ENCODE data around the gene MRPL34.

The MRPL34 gene

GRCh38 chr19:17305517-17306284 lies at the start of gene MRPL34:
Gene MRPL34, plus strand, starts transcription at chr19:17305872. Its CDS starts 21 bp downstream, at chr19:17305893.
- Histone ChIP-seq H3K36me3 (ENCODE audit: control insufficient read depth, insufficient read depth, low read length) (peaks cover 2% of the 10 kb centered on the region; the same call in 1 of the 2 replicates), H3K4me3 (replicated peaks; ENCODE audit: low read depth, low read length) (peak within 1 kb of the TSS; percentile 82), H3K27me3 (replicated peaks; ENCODE audit: control insufficient read depth, insufficient read depth, low read length) (no peaks in the 10 kb centered on the region)
- TF ChIP-seq, protein P1, sequence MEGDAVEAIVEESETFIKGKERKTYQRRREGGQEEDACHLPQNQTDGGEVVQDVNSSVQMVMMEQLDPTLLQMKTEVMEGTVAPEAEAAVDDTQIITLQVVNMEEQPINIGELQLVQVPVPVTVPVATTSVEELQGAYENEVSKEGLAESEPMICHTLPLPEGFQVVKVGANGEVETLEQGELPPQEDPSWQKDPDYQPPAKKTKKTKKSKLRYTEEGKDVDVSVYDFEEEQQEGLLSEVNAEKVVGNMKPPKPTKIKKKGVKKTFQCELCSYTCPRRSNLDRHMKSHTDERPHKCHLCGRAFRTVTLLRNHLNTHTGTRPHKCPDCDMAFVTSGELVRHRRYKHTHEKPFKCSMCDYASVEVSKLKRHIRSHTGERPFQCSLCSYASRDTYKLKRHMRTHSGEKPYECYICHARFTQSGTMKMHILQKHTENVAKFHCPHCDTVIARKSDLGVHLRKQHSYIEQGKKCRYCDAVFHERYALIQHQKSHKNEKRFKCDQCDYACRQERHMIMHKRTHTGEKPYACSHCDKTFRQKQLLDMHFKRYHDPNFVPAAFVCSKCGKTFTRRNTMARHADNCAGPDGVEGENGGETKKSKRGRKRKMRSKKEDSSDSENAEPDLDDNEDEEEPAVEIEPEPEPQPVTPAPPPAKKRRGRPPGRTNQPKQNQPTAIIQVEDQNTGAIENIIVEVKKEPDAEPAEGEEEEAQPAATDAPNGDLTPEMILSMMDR (IDR thresholded peaks at IDR 0.05; ENCODE audit: insufficient read depth, low read length, poor library complexity, severe bottlenecking): peak; percentile 87
- DNase-seq (ENCODE audit: extremely low read depth, insufficient read length): peak; percentile 99

DNA sequence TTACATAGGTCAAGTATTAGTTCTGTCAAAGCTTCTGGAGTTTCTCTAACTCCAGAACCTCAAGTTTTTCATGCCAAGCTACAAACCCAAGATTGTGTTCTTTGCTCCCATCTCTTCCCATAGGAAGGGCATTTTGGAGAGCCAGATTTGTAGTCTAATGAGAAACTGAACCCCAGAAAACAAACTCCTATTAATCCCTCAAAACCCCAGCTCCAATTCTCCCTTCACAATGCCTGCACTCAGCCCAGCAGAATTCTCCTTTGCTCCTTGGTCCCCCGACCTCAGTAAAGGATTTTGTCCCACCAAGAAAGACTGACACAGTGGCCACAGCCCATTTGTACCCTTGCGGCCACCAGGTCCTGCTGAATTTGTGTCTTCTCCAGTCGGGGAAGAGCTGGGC lies 49.5 kb upstream of the MRPL34 start:
- H3K27me3 ChIP-seq (replicated peaks; ENCODE audit: control insufficient read depth, insufficient read depth, low read length): no peaks in the 10 kb centered on the region
- TF ChIP-seq, protein P1 (IDR thresholded peaks at IDR 0.05; ENCODE audit: insufficient read depth, low read length, poor library complexity, severe bottlenecking): no peak
- H3K4me3 ChIP-seq (replicated peaks; ENCODE audit: low read depth, low read length): no peak overlapping the region
- H3K36me3 ChIP-seq (ENCODE audit: control insufficient read depth, insufficient read depth, low read length): no peaks in the 10 kb centered on the region
- no peak for DNase-seq (ENCODE audit: extremely low read depth, insufficient read length)

DNA sequence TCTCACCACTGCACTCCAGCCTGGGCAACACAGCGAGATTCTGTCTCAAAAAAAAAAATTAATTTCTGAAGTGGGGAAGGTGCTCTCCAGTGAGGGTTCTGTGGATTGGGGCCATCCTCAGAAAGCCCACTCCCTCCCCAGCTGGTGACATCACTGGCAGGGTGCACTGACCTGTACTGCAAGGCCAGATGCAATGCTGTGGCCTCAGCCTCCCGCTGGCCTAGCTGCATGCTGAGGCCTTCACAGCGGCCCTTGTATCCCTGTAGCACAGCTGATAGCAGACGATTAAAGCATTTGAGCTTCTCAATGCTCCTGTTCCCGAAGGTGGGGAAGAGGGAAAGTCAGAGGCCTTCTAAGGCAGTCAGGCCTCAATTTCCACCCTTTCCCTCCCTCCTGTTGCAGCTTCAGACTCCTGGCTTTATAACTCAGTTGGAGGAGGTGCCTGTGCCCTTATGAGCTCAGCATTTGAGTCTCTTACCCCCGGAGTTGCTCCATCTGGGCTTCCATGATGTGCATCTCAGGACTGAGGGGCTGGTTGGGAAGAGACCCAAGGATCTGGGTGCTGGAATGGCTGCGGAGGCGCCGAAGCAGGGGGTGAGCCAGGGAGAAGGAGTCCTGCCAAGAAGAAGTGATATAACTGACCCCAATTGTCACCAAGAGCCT lies 46.4 kb upstream of the MRPL34 start:
- TF ChIP-seq, protein P1 (IDR thresholded peaks at IDR 0.05; ENCODE audit: insufficient read depth, low read length, poor library complexity, severe bottlenecking): no peak
- H3K36me3 ChIP-seq (ENCODE audit: control insufficient read depth, insufficient read depth, low read length): no peaks in the 10 kb centered on the region
- H3K27me3 ChIP-seq (replicated peaks; ENCODE audit: control insufficient read depth, insufficient read depth, low read length): no peaks in the 10 kb centered on the region
- H3K4me3 ChIP-seq (replicated peaks; ENCODE audit: low read depth, low read length): no peak overlapping the region
- no peak for DNase-seq (ENCODE audit: extremely low read depth, insufficient read length)

DNA sequence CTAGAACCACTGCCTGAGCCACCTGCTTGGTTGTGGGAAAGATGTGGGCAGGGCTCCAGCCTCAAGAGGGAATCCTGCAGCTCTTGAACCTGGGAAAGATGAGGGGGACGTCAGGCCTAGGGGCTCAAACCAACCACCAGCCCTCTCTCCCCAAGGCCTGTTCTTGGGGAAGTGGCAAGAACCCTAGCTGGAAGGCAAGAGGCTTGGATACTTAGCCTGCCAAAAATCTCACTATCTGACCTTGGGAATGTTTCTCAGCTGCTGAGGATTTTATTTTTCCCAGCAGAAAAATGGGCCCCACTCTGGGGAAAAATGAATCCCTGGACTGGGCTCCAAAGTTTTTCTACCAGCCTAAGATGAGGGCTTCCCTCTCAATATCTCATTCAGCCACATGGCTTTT lies 45.7 kb upstream of the MRPL34 start:
- no peak for DNase-seq (ENCODE audit: extremely low read depth, insufficient read length)
- H3K36me3 ChIP-seq (ENCODE audit: control insufficient read depth, insufficient read depth, low read length): no peaks in the 10 kb centered on the region
- H3K27me3 ChIP-seq (replicated peaks; ENCODE audit: control insufficient read depth, insufficient read depth, low read length): no peaks in the 10 kb centered on the region
- TF ChIP-seq, protein P1 (IDR thresholded peaks at IDR 0.05; ENCODE audit: insufficient read depth, low read length, poor library complexity, severe bottlenecking): no peak
- no peak overlapping the region for H3K4me3 ChIP-seq (replicated peaks; ENCODE audit: low read depth, low read length)

- peak; percentile 83 for DNase-seq (ENCODE audit: extremely low read depth, insufficient read length)
- H3K27me3 ChIP-seq (replicated peaks; ENCODE audit: control insufficient read depth, insufficient read depth, low read length): no peaks in the 10 kb centered on the region
- TF ChIP-seq, protein P1 (IDR thresholded peaks at IDR 0.05; ENCODE audit: insufficient read depth, low read length, poor library complexity, severe bottlenecking): peak; percentile 94
- H3K36me3 ChIP-seq (ENCODE audit: control insufficient read depth, insufficient read depth, low read length): no peaks in the 10 kb centered on the region
- H3K4me3 ChIP-seq (replicated peaks; ENCODE audit: low read depth, low read length): no peak overlapping the region
Observed at GRCh38 chr19:17260842-17261325, 44.8 kb upstream of the MRPL34 start.

All from GM06990 (cell line).